HepG2 (cell line): Measurements from ENCODE around the gene SERPINB6. TPM values are rescaled to one million over a fixed set of nuclear protein-coding genes. Genes with fewer than 3 reads are reported as not detected.
A peak's percentile ranks its signal among the peaks of the same experiment; 100 is the strongest.

Experiments
- ASH2L ChIP-seq: fragments of 300-600, 200-600 bp; sonication (generic); IDR thresholded peaks from 2 replicates; pipeline ENCODE4 v1.7.0; 2017; ENCODE audit warnings: low read depth, mild to moderate bottlenecking, moderate library complexity, mixed read lengths, low read length; ENCODE audit not compliant: insufficient read length
- CBX1 ChIP-seq: IDR thresholded peaks from one replicate; pipeline ENCODE4 v1.6.1; 2016; ENCODE audit warnings: antibody characterized with exemption, low read depth
- CHD2 ChIP-seq: IDR thresholded peaks from 2 replicates; pipeline ENCODE4 v1.6.1; 2011; ENCODE audit warnings: low read depth, low read length, improper control_type of control experiment
- CREM ChIP-seq, 2 experiments: sonication (generic) in 1 of 2; formaldehyde crosslinking in 1 of 2; IDR thresholded peaks; 2 replicates each; pipeline versions ENCODE4 v1.4.0 to v1.6.1; 2016 to 2020; ENCODE audit warnings: antibody characterized with exemption in 1 of 2, mild to moderate bottlenecking in 1 of 2, missing genetic modification reagents in 1 of 2
- FOSL2 ChIP-seq: sonication (generic); formaldehyde crosslinking; IDR thresholded peaks from 2 replicates; pipeline ENCODE4 v1.4.0; 2020; ENCODE audit warnings: missing genetic modification reagents
- GZF1 ChIP-seq: sonication (generic); formaldehyde crosslinking; IDR thresholded peaks from 2 replicates; pipeline ENCODE4 v1.5.1; 2020; ENCODE audit warnings: mild to moderate bottlenecking, missing genetic modification reagents
- HNRNPL ChIP-seq: fragments of 200-400 bp; formaldehyde crosslinking; IDR thresholded peaks from 2 replicates; pipeline ENCODE4 v1.6.1; 2017; ENCODE audit warnings: mild to moderate bottlenecking, low read depth, low read length
- ISX ChIP-seq: sonication (generic); formaldehyde crosslinking; conservative IDR thresholded peaks from 2 replicates; pipeline ENCODE4 v1.5.0; 2020; ENCODE audit warnings: missing genetic modification reagents
- MAF1 ChIP-seq: sonication (generic); formaldehyde crosslinking; IDR thresholded peaks from 2 replicates; pipeline ENCODE4 v1.5.0; 2020; ENCODE audit warnings: missing genetic modification reagents, borderline replicate concordance
- NR2F6 ChIP-seq, 2 experiments: IDR thresholded peaks; 2 replicates each; pipeline ENCODE4 v1.6.1; 2016; ENCODE audit warnings: antibody characterized with exemption in 1 of 2, mild to moderate bottlenecking in 1 of 2
- PATZ1 ChIP-seq: sonication (generic); formaldehyde crosslinking; IDR thresholded peaks from 2 replicates; pipeline ENCODE4 v1.4.0; 2020; ENCODE audit warnings: missing genetic modification reagents
- POLR2AphosphoS2 ChIP-seq: IDR thresholded peaks from 2 replicates; pipeline ENCODE4 v1.6.1; 2011; ENCODE audit warnings: low read depth, low read length, improper control_type of control experiment
- RARA ChIP-seq: IDR thresholded peaks from 2 replicates; pipeline ENCODE4 v1.6.1; 2016; ENCODE audit warnings: missing genetic modification reagents, missing compliant biosample characterization
- SALL2 ChIP-seq: sonication (generic); formaldehyde crosslinking; IDR thresholded peaks from 2 replicates; pipeline ENCODE4 v1.8.1; 2023; ENCODE audit warnings: mild to moderate bottlenecking, missing genetic modification reagents, inconsistent platforms
- TCF7 ChIP-seq: sonication (generic); IDR thresholded peaks from 2 replicates; pipeline ENCODE4 v1.6.1; 2016; ENCODE audit warnings: antibody characterized with exemption, low read depth
- YEATS2 ChIP-seq: sonication (generic); formaldehyde crosslinking; IDR thresholded peaks from 2 replicates; pipeline ENCODE4 v1.4.0; 2020; ENCODE audit warnings: missing genetic modification reagents, borderline replicate concordance
- ZNF207 ChIP-seq: fragments of 450-650 bp; IDR thresholded peaks from 2 replicates; pipeline ENCODE4 v1.6.1; 2016; ENCODE audit warnings: antibody characterized with exemption, borderline replicate concordance
- ZNF30 ChIP-seq: sonication (generic); formaldehyde crosslinking; IDR thresholded peaks from 2 replicates; pipeline ENCODE4 v1.5.0; 2020; ENCODE audit warnings: mild to moderate bottlenecking, missing genetic modification reagents
- ZNF503 ChIP-seq: sonication (generic); formaldehyde crosslinking; IDR thresholded peaks from 2 replicates; pipeline ENCODE4 v1.4.0; 2020; ENCODE audit warnings: missing genetic modification reagents
- ZNF567 ChIP-seq: sonication (generic); formaldehyde crosslinking; IDR thresholded peaks from 2 replicates; pipeline ENCODE4 v1.8.1; 2023; ENCODE audit warnings: mild to moderate bottlenecking, missing genetic modification reagents, borderline replicate concordance
- ZNF724P ChIP-seq: sonication (generic); formaldehyde crosslinking; IDR thresholded peaks from 2 replicates; pipeline ENCODE4 v1.8.0; 2022; ENCODE audit warnings: missing genetic modification reagents, borderline replicate concordance
- ZNF788 ChIP-seq: sonication (generic); formaldehyde crosslinking; IDR thresholded peaks from 2 replicates; pipeline ENCODE4 v1.5.0; 2020; ENCODE audit warnings: mild to moderate bottlenecking, missing genetic modification reagents, borderline replicate concordance
- polyA plus RNA-seq, 8 experiments: library from polyadenylated mRNA; depleted of rRNA in 3 of 8; stranded (reverse) in 7 of 8; unstranded in 1 of 8; fragments of >200 nt; fragmentation: Illumina TruSeq in 4 of 8; extraction: Trizol in 4 of 8; gene quantifications; 2 replicates each; pipeline versions ENCODE4 v1.2.1 to v1.2.3, GENCODE V29; 2011 to 2016; ENCODE audit warnings: low read depth in 4 of 8, missing spikeins in 1 of 8, mixed read lengths in 1 of 8; ENCODE audit not compliant: insufficient read depth in 1 of 8
- total RNA-seq, 5 experiments: library from RNA; depleted of rRNA; stranded (reverse); fragments of >200 nt; fragmentation: Illumina TruSeq; extraction: Trizol; gene quantifications; 2 replicates each; pipeline ENCODE4 v1.2.3, GENCODE V29; 2016; ENCODE audit warnings: low read depth in 1 of 5
- TF ChIP-seq, protein P1 (sequence below): sonication (generic); formaldehyde crosslinking; IDR thresholded peaks from 2 replicates; pipeline ENCODE4 v1.4.0; 2020; ENCODE audit warnings: missing genetic modification reagents, borderline replicate concordance

SERPINB6 gene
- total and polyA plus RNA-seq, 2 of the 13 experiments (the other 11 are each of a cell fraction or from before 2014, with no cell fraction given): 38.2 to 61.3 TPM

- TF ChIP-seq GZF1 (CRISPR knock-in tag) (no peak), TCF7 (no peak), CHD2 (no peak), PATZ1 (CRISPR knock-in tag) (peak; percentile 70), CBX1 (peak; percentile 48), MAF1 (CRISPR knock-in tag) (peak; percentile 25; the same call in 1 of the 2 replicates), FOSL2 (peak; percentile 84), ISX (CRISPR knock-in tag) (no peak), ZNF503 (peak; percentile 84), NR2F6 (IDR thresholded peaks at IDR 0.05) (peak; percentile 98), NR2F6 (CRISPR knock-in tag; IDR thresholded peaks at IDR 0.05) (peak; percentile 98), ZNF567 (CRISPR knock-in tag) (peak; percentile 19; the same call in 1 of the 2 replicates), ZNF788 (CRISPR knock-in tag) (peak; percentile 63; the same call in 1 of the 2 replicates), POLR2AphosphoS2 (no peak), HNRNPL (no peak), SALL2 (CRISPR knock-in tag) (peak; percentile 82; the same call in 1 of the 2 replicates), ZNF30 (CRISPR knock-in tag) (no peak), RARA (peak; percentile 94), ZNF724P (0 out of 2 replicates have a peak, but pooled peaks have one; percentile 26), YEATS2 (CRISPR knock-in tag) (no peak), CREM (IDR thresholded peaks at IDR 0.05) (peak; percentile 67), CREM (CRISPR knock-in tag; IDR thresholded peaks at IDR 0.05) (no peak), ASH2L (peak; percentile 98), ZNF207 (no peak)
- TF ChIP-seq, protein P1, sequence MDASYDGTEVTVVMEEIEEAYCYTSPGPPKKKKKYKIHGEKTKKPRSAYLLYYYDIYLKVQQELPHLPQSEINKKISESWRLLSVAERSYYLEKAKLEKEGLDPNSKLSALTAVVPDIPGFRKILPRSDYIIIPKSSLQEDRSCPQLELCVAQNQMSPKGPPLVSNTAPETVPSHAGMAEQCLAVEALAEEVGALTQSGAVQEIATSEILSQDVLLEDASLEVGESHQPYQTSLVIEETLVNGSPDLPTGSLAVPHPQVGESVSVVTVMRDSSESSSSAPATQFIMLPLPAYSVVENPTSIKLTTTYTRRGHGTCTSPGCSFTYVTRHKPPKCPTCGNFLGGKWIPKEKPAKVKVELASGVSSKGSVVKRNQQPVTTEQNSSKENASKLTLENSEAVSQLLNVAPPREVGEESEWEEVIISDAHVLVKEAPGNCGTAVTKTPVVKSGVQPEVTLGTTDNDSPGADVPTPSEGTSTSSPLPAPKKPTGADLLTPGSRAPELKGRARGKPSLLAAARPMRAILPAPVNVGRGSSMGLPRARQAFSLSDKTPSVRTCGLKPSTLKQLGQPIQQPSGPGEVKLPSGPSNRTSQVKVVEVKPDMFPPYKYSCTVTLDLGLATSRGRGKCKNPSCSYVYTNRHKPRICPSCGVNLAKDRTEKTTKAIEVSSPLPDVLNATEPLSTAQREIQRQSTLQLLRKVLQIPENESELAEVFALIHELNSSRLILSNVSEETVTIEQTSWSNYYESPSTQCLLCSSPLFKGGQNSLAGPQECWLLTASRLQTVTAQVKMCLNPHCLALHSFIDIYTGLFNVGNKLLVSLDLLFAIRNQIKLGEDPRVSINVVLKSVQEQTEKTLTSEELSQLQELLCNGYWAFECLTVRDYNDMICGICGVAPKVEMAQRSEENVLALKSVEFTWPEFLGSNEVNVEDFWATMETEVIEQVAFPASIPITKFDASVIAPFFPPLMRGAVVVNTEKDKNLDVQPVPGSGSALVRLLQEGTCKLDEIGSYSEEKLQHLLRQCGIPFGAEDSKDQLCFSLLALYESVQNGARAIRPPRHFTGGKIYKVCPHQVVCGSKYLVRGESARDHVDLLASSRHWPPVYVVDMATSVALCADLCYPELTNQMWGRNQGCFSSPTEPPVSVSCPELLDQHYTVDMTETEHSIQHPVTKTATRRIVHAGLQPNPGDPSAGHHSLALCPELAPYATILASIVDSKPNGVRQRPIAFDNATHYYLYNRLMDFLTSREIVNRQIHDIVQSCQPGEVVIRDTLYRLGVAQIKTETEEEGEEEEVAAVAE (CRISPR knock-in tag): 0 out of 2 replicates have a peak, but pooled peaks have one; percentile 25
Measured at GRCh38 chr6:2998998-2999617, 27.7 kb upstream of the SERPINB6 start (continued).
